GM12878 (cell line): ENCODE results near the gene PLEK2. TPM values are rescaled to one million over a fixed set of nuclear protein-coding genes. Genes with fewer than 3 reads are reported as not detected.

Experiments
- CHD2 ChIP-seq: IDR thresholded peaks from 2 replicates; pipeline ENCODE4 v1.6.1; 2011; ENCODE audit warnings: low read depth, low read length, improper control_type of control experiment, borderline replicate concordance
- CHD4 ChIP-seq: fragments of 200-600 bp; sonication (generic); IDR thresholded peaks from 2 replicates; pipeline ENCODE4 v1.6.1; 2016; ENCODE audit warnings: mild to moderate bottlenecking
- ESRRA ChIP-seq: IDR thresholded peaks from 2 replicates; pipeline ENCODE4 v1.6.1; 2012; ENCODE audit warnings: mild to moderate bottlenecking, low read length, improper control_type of control experiment
- JUND ChIP-seq: IDR thresholded peaks from 2 replicates; pipeline ENCODE4 v1.6.1; 2012; ENCODE audit warnings: low read depth, mild to moderate bottlenecking, low read length, improper control_type of control experiment, moderate library complexity
- LARP7 ChIP-seq: fragments of 450-650 bp; IDR thresholded peaks from 2 replicates; pipeline ENCODE4 v1.6.1; 2017; ENCODE audit warnings: mild to moderate bottlenecking
- MYB ChIP-seq: fragments of 150-350 bp; IDR thresholded peaks from 2 replicates; pipeline ENCODE4 v1.6.1; 2014; ENCODE audit warnings: mild to moderate bottlenecking, low read depth, low read length, borderline replicate concordance
- NR2C1 ChIP-seq: fragments of 450-650 bp; IDR thresholded peaks from 2 replicates; pipeline ENCODE4 v1.6.1; 2017; ENCODE audit warnings: antibody characterized with exemption, mild to moderate bottlenecking, moderate library complexity
- PAX5 ChIP-seq: IDR thresholded peaks from 2 replicates; pipeline ENCODE4 v1.6.1; 2011; ENCODE audit warnings: low read depth, low read length, borderline replicate concordance
- RUNX3 ChIP-seq: IDR thresholded peaks from 2 replicates; pipeline ENCODE4 v1.6.1; 2012; ENCODE audit warnings: low read length, inconsistent platforms
- SRF ChIP-seq, 2 experiments: IDR thresholded peaks; 2 replicates each; pipeline ENCODE4 v1.6.1; 2011; ENCODE audit warnings: low read depth in 2 of 2, low read length in 2 of 2, mild to moderate bottlenecking in 1 of 2, moderate library complexity in 1 of 2
- ZNF622 ChIP-seq: fragments of 450-650 bp; IDR thresholded peaks from 2 replicates; pipeline ENCODE4 v1.6.1; 2017; ENCODE audit warnings: mild to moderate bottlenecking, inconsistent platforms
- polyA plus RNA-seq, 11 experiments: library from polyadenylated mRNA; depleted of rRNA in 4 of 11; unstranded in 6 of 11; stranded (reverse) in 5 of 11; fragments of >200 nt; fragmentation: Nextera tagmentation in 4 of 11; fragmentation: Illumina TruSeq in 1 of 11; extraction: Ambion mirVana in 4 of 11; extraction: Trizol in 1 of 11; gene quantifications; 1 replicate in 1 of 11; 2 replicates in 10 of 11; pipeline versions ENCODE4 v1.2.1 to v1.2.3, GENCODE V29; 2011 to 2016; ENCODE audit warnings: inconsistent platforms in 2 of 11, missing spikeins in 2 of 11, low read depth in 1 of 11
- total RNA-seq, 4 experiments: library from RNA; depleted of rRNA in 3 of 4; stranded (reverse); fragments of >200 nt in 3 of 4; fragmentation: Illumina TruSeq in 1 of 4; extraction: Trizol in 1 of 4; gene quantifications; 2 replicates each; pipeline versions ENCODE4 v1.2.1 to v1.2.3, GENCODE V29; 2013 to 2021
- TF ChIP-seq, protein P1 (sequence below): fragments of 450-650 bp; IDR thresholded peaks from 2 replicates; pipeline ENCODE4 v1.6.1; 2017; ENCODE audit warnings: mild to moderate bottlenecking, moderate library complexity
- TF ChIP-seq, protein P2 (sequence below): IDR thresholded peaks from 2 replicates; pipeline ENCODE4 v1.6.1; 2012; ENCODE audit warnings: mild to moderate bottlenecking, low read depth, low read length
- TF ChIP-seq, protein P3 (sequence below): fragments of 450-650 bp; formaldehyde crosslinking; IDR thresholded peaks from 2 replicates; pipeline ENCODE4 v1.4.0; 2020; ENCODE audit warnings: mild to moderate bottlenecking, moderate library complexity
- TF ChIP-seq, protein P4 (sequence below): fragments of 450-650 bp; IDR thresholded peaks from 2 replicates; pipeline ENCODE4 v1.6.1; 2017; ENCODE audit warnings: borderline replicate concordance
- TF ChIP-seq, protein P5 (sequence below): IDR thresholded peaks from 2 replicates; pipeline ENCODE4 v1.6.1; 2012; ENCODE audit warnings: low read length, inconsistent platforms

PLEK2 gene
- total and polyA plus RNA-seq, 10 of the 15 experiments (the other 5 are each of a cell fraction or from before 2014, with no cell fraction given) = 0.08 to 0.20 TPM; not detected in 8

DNA sequence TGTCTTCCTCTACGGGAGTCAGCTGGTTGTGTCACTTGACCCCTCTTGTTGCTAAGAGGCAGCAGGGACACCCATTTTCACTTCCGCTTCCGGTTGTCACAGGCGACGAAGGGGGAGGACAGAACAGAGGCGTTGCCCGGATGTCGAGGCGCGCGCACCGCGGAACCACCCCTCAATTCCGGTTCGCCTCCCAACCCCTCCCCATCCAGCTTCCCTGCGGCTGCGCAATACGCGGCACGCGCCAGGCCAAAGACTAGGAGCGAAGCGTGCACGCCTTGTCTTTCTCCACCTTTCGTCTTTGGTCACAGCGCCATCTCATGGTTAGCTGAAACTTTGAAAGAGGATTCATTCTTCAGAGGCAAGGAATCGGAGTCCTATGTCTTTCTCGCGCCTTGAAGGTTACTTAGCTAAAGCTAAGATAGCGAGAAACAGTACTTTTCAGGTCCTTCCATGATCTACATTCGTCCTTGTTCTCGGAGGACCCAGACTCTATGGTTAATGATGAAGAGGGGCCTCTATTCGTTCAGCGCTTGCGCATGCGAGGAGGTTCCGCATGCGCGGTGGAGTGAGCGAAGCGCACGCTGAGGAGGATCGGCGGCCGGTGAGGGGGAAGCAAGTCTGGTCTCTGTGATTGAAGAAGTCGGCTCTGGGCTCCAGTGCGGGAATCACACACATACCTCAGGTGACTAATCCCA, 52.0 kb downstream of the PLEK2 start, which contains the start of the genes ATP6V1D and EIF2S1 (continued):
- TF ChIP-seq, protein P1, sequence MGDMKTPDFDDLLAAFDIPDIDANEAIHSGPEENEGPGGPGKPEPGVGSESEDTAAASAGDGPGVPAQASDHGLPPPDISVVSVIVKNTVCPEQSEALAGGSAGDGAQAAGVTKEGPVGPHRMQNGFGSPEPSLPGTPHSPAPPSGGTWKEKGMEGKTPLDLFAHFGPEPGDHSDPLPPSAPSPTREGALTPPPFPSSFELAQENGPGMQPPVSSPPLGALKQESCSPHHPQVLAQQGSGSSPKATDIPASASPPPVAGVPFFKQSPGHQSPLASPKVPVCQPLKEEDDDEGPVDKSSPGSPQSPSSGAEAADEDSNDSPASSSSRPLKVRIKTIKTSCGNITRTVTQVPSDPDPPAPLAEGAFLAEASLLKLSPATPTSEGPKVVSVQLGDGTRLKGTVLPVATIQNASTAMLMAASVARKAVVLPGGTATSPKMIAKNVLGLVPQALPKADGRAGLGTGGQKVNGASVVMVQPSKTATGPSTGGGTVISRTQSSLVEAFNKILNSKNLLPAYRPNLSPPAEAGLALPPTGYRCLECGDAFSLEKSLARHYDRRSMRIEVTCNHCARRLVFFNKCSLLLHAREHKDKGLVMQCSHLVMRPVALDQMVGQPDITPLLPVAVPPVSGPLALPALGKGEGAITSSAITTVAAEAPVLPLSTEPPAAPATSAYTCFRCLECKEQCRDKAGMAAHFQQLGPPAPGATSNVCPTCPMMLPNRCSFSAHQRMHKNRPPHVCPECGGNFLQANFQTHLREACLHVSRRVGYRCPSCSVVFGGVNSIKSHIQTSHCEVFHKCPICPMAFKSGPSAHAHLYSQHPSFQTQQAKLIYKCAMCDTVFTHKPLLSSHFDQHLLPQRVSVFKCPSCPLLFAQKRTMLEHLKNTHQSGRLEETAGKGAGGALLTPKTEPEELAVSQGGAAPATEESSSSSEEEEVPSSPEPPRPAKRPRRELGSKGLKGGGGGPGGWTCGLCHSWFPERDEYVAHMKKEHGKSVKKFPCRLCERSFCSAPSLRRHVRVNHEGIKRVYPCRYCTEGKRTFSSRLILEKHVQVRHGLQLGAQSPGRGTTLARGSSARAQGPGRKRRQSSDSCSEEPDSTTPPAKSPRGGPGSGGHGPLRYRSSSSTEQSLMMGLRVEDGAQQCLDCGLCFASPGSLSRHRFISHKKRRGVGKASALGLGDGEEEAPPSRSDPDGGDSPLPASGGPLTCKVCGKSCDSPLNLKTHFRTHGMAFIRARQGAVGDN = no peak; the same call in 1 of the 2 replicates
- TF ChIP-seq LARP7 (no peak), JUND (no peak), PAX5 (peak; percentile 71; the same call in 1 of the 2 replicates), RUNX3 (peak; percentile 67), MYB (no peak), ESRRA (no peak), CHD4 (no peak), NR2C1 (peak; percentile 94), SRF (IDR thresholded peaks at IDR 0.05; ENCODE audit: low read depth in 2 of 2, low read length in 2 of 2) (0 out of 4 replicates have a peak, but pooled peaks of 1 of the 2 experiments have one; percentile 6), ZNF622 (no peak), CHD2 (peak; percentile 85)
- TF ChIP-seq, protein P2, sequence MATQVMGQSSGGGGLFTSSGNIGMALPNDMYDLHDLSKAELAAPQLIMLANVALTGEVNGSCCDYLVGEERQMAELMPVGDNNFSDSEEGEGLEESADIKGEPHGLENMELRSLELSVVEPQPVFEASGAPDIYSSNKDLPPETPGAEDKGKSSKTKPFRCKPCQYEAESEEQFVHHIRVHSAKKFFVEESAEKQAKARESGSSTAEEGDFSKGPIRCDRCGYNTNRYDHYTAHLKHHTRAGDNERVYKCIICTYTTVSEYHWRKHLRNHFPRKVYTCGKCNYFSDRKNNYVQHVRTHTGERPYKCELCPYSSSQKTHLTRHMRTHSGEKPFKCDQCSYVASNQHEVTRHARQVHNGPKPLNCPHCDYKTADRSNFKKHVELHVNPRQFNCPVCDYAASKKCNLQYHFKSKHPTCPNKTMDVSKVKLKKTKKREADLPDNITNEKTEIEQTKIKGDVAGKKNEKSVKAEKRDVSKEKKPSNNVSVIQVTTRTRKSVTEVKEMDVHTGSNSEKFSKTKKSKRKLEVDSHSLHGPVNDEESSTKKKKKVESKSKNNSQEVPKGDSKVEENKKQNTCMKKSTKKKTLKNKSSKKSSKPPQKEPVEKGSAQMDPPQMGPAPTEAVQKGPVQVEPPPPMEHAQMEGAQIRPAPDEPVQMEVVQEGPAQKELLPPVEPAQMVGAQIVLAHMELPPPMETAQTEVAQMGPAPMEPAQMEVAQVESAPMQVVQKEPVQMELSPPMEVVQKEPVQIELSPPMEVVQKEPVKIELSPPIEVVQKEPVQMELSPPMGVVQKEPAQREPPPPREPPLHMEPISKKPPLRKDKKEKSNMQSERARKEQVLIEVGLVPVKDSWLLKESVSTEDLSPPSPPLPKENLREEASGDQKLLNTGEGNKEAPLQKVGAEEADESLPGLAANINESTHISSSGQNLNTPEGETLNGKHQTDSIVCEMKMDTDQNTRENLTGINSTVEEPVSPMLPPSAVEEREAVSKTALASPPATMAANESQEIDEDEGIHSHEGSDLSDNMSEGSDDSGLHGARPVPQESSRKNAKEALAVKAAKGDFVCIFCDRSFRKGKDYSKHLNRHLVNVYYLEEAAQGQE = no peak
- TF ChIP-seq, protein P3, sequence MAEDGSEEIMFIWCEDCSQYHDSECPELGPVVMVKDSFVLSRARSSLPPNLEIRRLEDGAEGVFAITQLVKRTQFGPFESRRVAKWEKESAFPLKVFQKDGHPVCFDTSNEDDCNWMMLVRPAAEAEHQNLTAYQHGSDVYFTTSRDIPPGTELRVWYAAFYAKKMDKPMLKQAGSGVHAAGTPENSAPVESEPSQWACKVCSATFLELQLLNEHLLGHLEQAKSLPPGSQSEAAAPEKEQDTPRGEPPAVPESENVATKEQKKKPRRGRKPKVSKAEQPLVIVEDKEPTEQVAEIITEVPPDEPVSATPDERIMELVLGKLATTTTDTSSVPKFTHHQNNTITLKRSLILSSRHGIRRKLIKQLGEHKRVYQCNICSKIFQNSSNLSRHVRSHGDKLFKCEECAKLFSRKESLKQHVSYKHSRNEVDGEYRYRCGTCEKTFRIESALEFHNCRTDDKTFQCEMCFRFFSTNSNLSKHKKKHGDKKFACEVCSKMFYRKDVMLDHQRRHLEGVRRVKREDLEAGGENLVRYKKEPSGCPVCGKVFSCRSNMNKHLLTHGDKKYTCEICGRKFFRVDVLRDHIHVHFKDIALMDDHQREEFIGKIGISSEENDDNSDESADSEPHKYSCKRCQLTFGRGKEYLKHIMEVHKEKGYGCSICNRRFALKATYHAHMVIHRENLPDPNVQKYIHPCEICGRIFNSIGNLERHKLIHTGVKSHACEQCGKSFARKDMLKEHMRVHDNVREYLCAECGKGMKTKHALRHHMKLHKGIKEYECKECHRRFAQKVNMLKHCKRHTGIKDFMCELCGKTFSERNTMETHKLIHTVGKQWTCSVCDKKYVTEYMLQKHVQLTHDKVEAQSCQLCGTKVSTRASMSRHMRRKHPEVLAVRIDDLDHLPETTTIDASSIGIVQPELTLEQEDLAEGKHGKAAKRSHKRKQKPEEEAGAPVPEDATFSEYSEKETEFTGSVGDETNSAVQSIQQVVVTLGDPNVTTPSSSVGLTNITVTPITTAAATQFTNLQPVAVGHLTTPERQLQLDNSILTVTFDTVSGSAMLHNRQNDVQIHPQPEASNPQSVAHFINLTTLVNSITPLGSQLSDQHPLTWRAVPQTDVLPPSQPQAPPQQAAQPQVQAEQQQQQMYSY (CRISPR knock-in tag) = no peak
- TF ChIP-seq, protein P4, sequence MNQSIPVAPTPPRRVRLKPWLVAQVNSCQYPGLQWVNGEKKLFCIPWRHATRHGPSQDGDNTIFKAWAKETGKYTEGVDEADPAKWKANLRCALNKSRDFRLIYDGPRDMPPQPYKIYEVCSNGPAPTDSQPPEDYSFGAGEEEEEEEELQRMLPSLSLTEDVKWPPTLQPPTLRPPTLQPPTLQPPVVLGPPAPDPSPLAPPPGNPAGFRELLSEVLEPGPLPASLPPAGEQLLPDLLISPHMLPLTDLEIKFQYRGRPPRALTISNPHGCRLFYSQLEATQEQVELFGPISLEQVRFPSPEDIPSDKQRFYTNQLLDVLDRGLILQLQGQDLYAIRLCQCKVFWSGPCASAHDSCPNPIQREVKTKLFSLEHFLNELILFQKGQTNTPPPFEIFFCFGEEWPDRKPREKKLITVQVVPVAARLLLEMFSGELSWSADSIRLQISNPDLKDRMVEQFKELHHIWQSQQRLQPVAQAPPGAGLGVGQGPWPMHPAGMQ = no peak
- TF ChIP-seq, protein P5, sequence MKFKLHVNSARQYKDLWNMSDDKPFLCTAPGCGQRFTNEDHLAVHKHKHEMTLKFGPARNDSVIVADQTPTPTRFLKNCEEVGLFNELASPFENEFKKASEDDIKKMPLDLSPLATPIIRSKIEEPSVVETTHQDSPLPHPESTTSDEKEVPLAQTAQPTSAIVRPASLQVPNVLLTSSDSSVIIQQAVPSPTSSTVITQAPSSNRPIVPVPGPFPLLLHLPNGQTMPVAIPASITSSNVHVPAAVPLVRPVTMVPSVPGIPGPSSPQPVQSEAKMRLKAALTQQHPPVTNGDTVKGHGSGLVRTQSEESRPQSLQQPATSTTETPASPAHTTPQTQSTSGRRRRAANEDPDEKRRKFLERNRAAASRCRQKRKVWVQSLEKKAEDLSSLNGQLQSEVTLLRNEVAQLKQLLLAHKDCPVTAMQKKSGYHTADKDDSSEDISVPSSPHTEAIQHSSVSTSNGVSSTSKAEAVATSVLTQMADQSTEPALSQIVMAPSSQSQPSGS = no peak
